ENCODE measurements around the gene GET3.
"Not testable (repeated sequence)": the region's sequence is repeated elsewhere in the genome, so short reads cannot be mapped to it uniquely, and the experiment has no call there.

GET3 gene

GRCh38 chr19:12720851-12721655 lies 16.2 kb upstream of the GET3 start:
- Histone ChIP-seq H3K4me1 (ENCODE audit: insufficient read depth, low read length) (no peaks in the 10 kb centered on the region), H3K36me3 (ENCODE audit: insufficient read depth, low read depth, low read length) (peaks cover 43% of the 10 kb centered on the region), H3K4me3 (ENCODE audit: low read length) (peak overlapping the region; percentile 97), H3K9me3 (ENCODE audit: insufficient read depth, low read depth, low read length) (no peaks in the 10 kb centered on the region), H3K27ac (ENCODE audit: low read length) (peak overlapping the region; percentile 55), H3K27me3 (ENCODE audit: insufficient read depth, low read length) (no peaks in the 10 kb centered on the region), H3K9ac (ENCODE audit: low read depth, low read length) (peak overlapping the region; percentile 99)

GRCh38 chr19:12721656-12722565 lies 15.4 kb upstream of the GET3 start:
- H3K36me3 ChIP-seq (ENCODE audit: insufficient read depth, low read depth, low read length) = peaks cover 34% of the 10 kb centered on the region
- H3K4me1 ChIP-seq (ENCODE audit: insufficient read depth, low read length) = no peaks in the 10 kb centered on the region
- peak overlapping the region; percentile 97 for H3K4me3 ChIP-seq (ENCODE audit: low read length)
- peak overlapping the region; percentile 99 for H3K9ac ChIP-seq (ENCODE audit: low read depth, low read length)
- H3K9me3 ChIP-seq (ENCODE audit: insufficient read depth, low read depth, low read length) = no peaks in the 10 kb centered on the region
- no peaks in the 10 kb centered on the region for H3K27me3 ChIP-seq (ENCODE audit: insufficient read depth, low read length)
- peak overlapping the region; percentile 55 for H3K27ac ChIP-seq (ENCODE audit: low read length)

GRCh38 chr19:12722566-12723380 lies 14.5 kb upstream of the GET3 start:
- Histone ChIP-seq H3K9ac (ENCODE audit: low read depth, low read length) (peak overlapping the region; percentile 99), H3K27ac (ENCODE audit: low read length) (peak overlapping the region; percentile 92), H3K4me3 (ENCODE audit: low read length) (peak overlapping the region; percentile 97), H3K27me3 (ENCODE audit: insufficient read depth, low read length) (no peaks in the 10 kb centered on the region), H3K4me1 (ENCODE audit: insufficient read depth, low read length) (no peaks in the 10 kb centered on the region), H3K9me3 (ENCODE audit: insufficient read depth, low read depth, low read length) (no peaks in the 10 kb centered on the region), H3K36me3 (ENCODE audit: insufficient read depth, low read depth, low read length) (peaks cover 28% of the 10 kb centered on the region)

GRCh38 chr19:12723381-12723640 lies 14.0 kb upstream of the GET3 start:
- Histone ChIP-seq H3K4me3 (ENCODE audit: low read length) (peak overlapping the region; percentile 97), H3K36me3 (ENCODE audit: insufficient read depth, low read depth, low read length) (peaks cover 26% of the 10 kb centered on the region)

GRCh38 chr19:12723641-12724426 lies 13.5 kb upstream of the GET3 start, which contains the start of gene TNPO2:
Gene TNPO2, minus strand, starts transcription at chr19:12723932. Its CDS starts 2,955 bp downstream, at chr19:12720977.
- Histone ChIP-seq H3K9ac (ENCODE audit: low read depth, low read length) (peak within 1 kb of the TSS; percentile 99), H3K27ac (ENCODE audit: low read length) (peak within 1 kb of the TSS; percentile 92), H3K4me3 (ENCODE audit: low read length) (peak within 1 kb of the TSS; percentile 97), H3K27me3 (ENCODE audit: insufficient read depth, low read length) (no peaks in the 10 kb centered on the region), H3K9me3 (ENCODE audit: insufficient read depth, low read depth, low read length) (no peaks in the 10 kb centered on the region), H3K36me3 (ENCODE audit: insufficient read depth, low read depth, low read length) (peaks cover 25% of the 10 kb centered on the region), H3K4me1 (ENCODE audit: insufficient read depth, low read length) (no peaks in the 10 kb centered on the region)

More at GRCh38 chr19:12723381-12723640, 14.0 kb upstream of the GET3 start:
- Histone ChIP-seq H3K9ac (ENCODE audit: low read depth, low read length) (peak overlapping the region; percentile 99), H3K27ac (ENCODE audit: low read length) (peak overlapping the region; percentile 92), H3K9me3 (ENCODE audit: insufficient read depth, low read depth, low read length) (no peaks in the 10 kb centered on the region), H3K27me3 (ENCODE audit: insufficient read depth, low read length) (no peaks in the 10 kb centered on the region), H3K4me1 (ENCODE audit: insufficient read depth, low read length) (no peaks in the 10 kb centered on the region)

- H3K9ac ChIP-seq (ENCODE audit: low read depth, low read length); H3K4me3 ChIP-seq (ENCODE audit: low read length); H3K4me1 ChIP-seq (ENCODE audit: insufficient read depth, low read length); H3K9me3 ChIP-seq (ENCODE audit: insufficient read depth, low read depth, low read length); H3K27me3 ChIP-seq (ENCODE audit: insufficient read depth, low read length); H3K27ac ChIP-seq (ENCODE audit: low read length): not testable (repeated sequence)
- H3K36me3 ChIP-seq (ENCODE audit: insufficient read depth, low read depth, low read length) = peaks cover 27% of the 10 kb centered on the region
These were observed 11.7 kb upstream of the GET3 start for GRCh38 chr19:12725612-12726011.

GRCh38 chr19:12726988-12727316 lies 10.3 kb upstream of the GET3 start:
- Histone ChIP-seq H3K9ac (ENCODE audit: low read depth, low read length) (no peak overlapping the region; the same call in 1 of the 2 replicates), H3K4me3 (ENCODE audit: low read length) (no peak overlapping the region), H3K36me3 (ENCODE audit: insufficient read depth, low read depth, low read length) (peaks cover 38% of the 10 kb centered on the region), H3K4me1 (ENCODE audit: insufficient read depth, low read length) (no peaks in the 10 kb centered on the region), H3K9me3 (ENCODE audit: insufficient read depth, low read depth, low read length) (no peaks in the 10 kb centered on the region), H3K27me3 (ENCODE audit: insufficient read depth, low read length) (no peaks in the 10 kb centered on the region), H3K27ac (ENCODE audit: low read length) (no peak overlapping the region)

- Histone ChIP-seq H3K27me3 (ENCODE audit: insufficient read depth, low read length) (no peaks in the 10 kb centered on the region), H3K9ac (ENCODE audit: low read depth, low read length) (no peak overlapping the region)
These were observed 9.4 kb upstream of the GET3 start for GRCh38 chr19:12727745-12728433.

GRCh38 chr19:12730064-12730463 lies 7.2 kb upstream of the GET3 start:
- Histone ChIP-seq H3K36me3 (ENCODE audit: insufficient read depth, low read depth, low read length) (peaks cover 42% of the 10 kb centered on the region), H3K27me3 (ENCODE audit: insufficient read depth, low read length) (no peaks in the 10 kb centered on the region), H3K4me3 (ENCODE audit: low read length) (no peak overlapping the region), H3K27ac (ENCODE audit: low read length) (no peak overlapping the region), H3K9ac (ENCODE audit: low read depth, low read length) (no peak overlapping the region), H3K9me3 (ENCODE audit: insufficient read depth, low read depth, low read length) (no peaks in the 10 kb centered on the region), H3K4me1 (ENCODE audit: insufficient read depth, low read length) (no peaks in the 10 kb centered on the region; the same call in 1 of the 2 replicates)

More at GRCh38 chr19:12727745-12728433, 9.4 kb upstream of the GET3 start:
- peaks cover 42% of the 10 kb centered on the region for H3K36me3 ChIP-seq (ENCODE audit: insufficient read depth, low read depth, low read length)
- H3K27ac ChIP-seq (ENCODE audit: low read length) = no peak overlapping the region
- no peaks in the 10 kb centered on the region; the same call in 1 of the 2 replicates for H3K4me1 ChIP-seq (ENCODE audit: insufficient read depth, low read length)
- H3K9me3 ChIP-seq (ENCODE audit: insufficient read depth, low read depth, low read length) = no peaks in the 10 kb centered on the region
- H3K4me3 ChIP-seq (ENCODE audit: low read length) = no peak overlapping the region

GRCh38 chr19:12731337-12731736 lies 6.0 kb upstream of the GET3 start:
- Histone ChIP-seq H3K9ac (ENCODE audit: low read depth, low read length) (no peak overlapping the region), H3K4me1 (ENCODE audit: insufficient read depth, low read length) (no peaks in the 10 kb centered on the region; the same call in 1 of the 2 replicates), H3K9me3 (ENCODE audit: insufficient read depth, low read depth, low read length) (no peaks in the 10 kb centered on the region), H3K27ac (ENCODE audit: low read length) (no peak overlapping the region), H3K27me3 (ENCODE audit: insufficient read depth, low read length) (no peaks in the 10 kb centered on the region), H3K4me3 (ENCODE audit: low read length) (no peak overlapping the region), H3K36me3 (ENCODE audit: insufficient read depth, low read depth, low read length) (peaks cover 42% of the 10 kb centered on the region)
